OCI-LY1 (cell line): ENCODE data around the gene SPATA33.

Experiments
- CTCF ChIP-seq: fragments of 200-600 bp; sonication (generic), shearing (Covaris generic); IDR thresholded peaks from 2 replicates; pipeline ENCODE4 v1.5.1; 2017; ENCODE audit warnings: mild to moderate bottlenecking, antibody characterized with exemption, low read length, moderate library complexity, mixed read lengths
- EZH2 ChIP-seq: fragments of 200-600 bp; sonication (generic), shearing (Covaris generic); IDR thresholded peaks from 2 replicates; pipeline ENCODE4 v1.8.0; 2017; ENCODE audit warnings: borderline replicate concordance, mixed run types, mild to moderate bottlenecking, antibody characterized with exemption, low read length, moderate library complexity, mixed read lengths

- TF ChIP-seq CTCF (no peak), EZH2 (no peak)
Observed at GRCh38 chr16:89642574-89642973, 15.1 kb upstream of the SPATA33 start.
